Measurements from ENCODE around the gene DDR2. TPM values are rescaled to one million over a fixed set of nuclear protein-coding genes. Genes with fewer than 3 reads are reported as not detected.

Gene DDR2
- total RNA-seq, 1 donor: 384 TPM

GRCh38 chr1:162635418-162635817, 3.2 kb downstream of the DDR2 start:
- H3K4me2 ChIP-seq (ENCODE audit: insufficient read depth, low read length): peak overlapping the region; percentile 95
- no peak for TF ChIP-seq CTCF (IDR thresholded peaks at IDR 0.05; ENCODE audit: extremely low read depth, low read depth, low read length)

GRCh38 chr1:162639718-162640117, 7.5 kb downstream of the DDR2 start:
- no peak for TF ChIP-seq CTCF (IDR thresholded peaks at IDR 0.05; ENCODE audit: extremely low read depth, low read depth, low read length)
- Histone ChIP-seq H2AFZ (ENCODE audit: low read length) (no peak overlapping the region), H3K9me3 (ENCODE audit: low read depth, low read length) (no peaks in the 10 kb centered on the region), H3K36me3 (ENCODE audit: insufficient read depth, low read length) (peaks cover 8% of the 10 kb centered on the region), H3K4me3 (ENCODE audit: insufficient read depth, low read length) (no peak overlapping the region), H3K27me3 (ENCODE audit: insufficient read depth, low read length) (no peaks in the 10 kb centered on the region), H3K4me2 (ENCODE audit: insufficient read depth, low read length) (no peak overlapping the region), H3K79me2 (ENCODE audit: insufficient read depth, low read length) (peaks cover 99% of the 10 kb centered on the region), H3K27ac (ENCODE audit: low read depth, low read length) (no peak overlapping the region), H3K4me1 (ENCODE audit: insufficient read depth, low read length) (peaks cover 24% of the 10 kb centered on the region), H4K20me1 (ENCODE audit: insufficient read depth, low read length) (peaks cover 38% of the 10 kb centered on the region)
- no peak for DNase-seq (ENCODE audit: insufficient read length, low spot score, missing footprints)

More at GRCh38 chr1:162635418-162635817, 3.2 kb downstream of the DDR2 start:
- H3K27ac ChIP-seq (ENCODE audit: low read depth, low read length): peak overlapping the region; percentile 26
- H3K79me2 ChIP-seq (ENCODE audit: insufficient read depth, low read length): peaks cover 78% of the 10 kb centered on the region
- no peak overlapping the region for H2AFZ ChIP-seq (ENCODE audit: low read length)
- H3K4me1 ChIP-seq (ENCODE audit: insufficient read depth, low read length): peaks cover 41% of the 10 kb centered on the region
- DNase-seq (ENCODE audit: insufficient read length, low spot score, missing footprints): no peak
- no peaks in the 10 kb centered on the region for H3K9me3 ChIP-seq (ENCODE audit: low read depth, low read length)
- no peaks in the 10 kb centered on the region for H3K27me3 ChIP-seq (ENCODE audit: insufficient read depth, low read length)
- H3K4me3 ChIP-seq (ENCODE audit: insufficient read depth, low read length): peak overlapping the region; percentile 79
- peaks cover 8% of the 10 kb centered on the region for H3K36me3 ChIP-seq (ENCODE audit: insufficient read depth, low read length)
- H4K20me1 ChIP-seq (ENCODE audit: insufficient read depth, low read length): peaks cover 38% of the 10 kb centered on the region

- no peak for TF ChIP-seq CTCF (IDR thresholded peaks at IDR 0.05; ENCODE audit: extremely low read depth, low read depth, low read length)
- Histone ChIP-seq H3K27me3 (ENCODE audit: insufficient read depth, low read length) (no peaks in the 10 kb centered on the region), H3K36me3 (ENCODE audit: insufficient read depth, low read length) (peaks cover 8% of the 10 kb centered on the region), H3K27ac (ENCODE audit: low read depth, low read length) (no peak overlapping the region), H2AFZ (ENCODE audit: low read length) (no peak overlapping the region), H3K4me1 (ENCODE audit: insufficient read depth, low read length) (peaks cover 15% of the 10 kb centered on the region), H3K4me2 (ENCODE audit: insufficient read depth, low read length) (no peak overlapping the region), H3K9me3 (ENCODE audit: low read depth, low read length) (no peaks in the 10 kb centered on the region), H3K79me2 (ENCODE audit: insufficient read depth, low read length) (peaks cover 98% of the 10 kb centered on the region), H3K4me3 (ENCODE audit: insufficient read depth, low read length) (no peak overlapping the region), H4K20me1 (ENCODE audit: insufficient read depth, low read length) (peaks cover 37% of the 10 kb centered on the region)
- DNase-seq (ENCODE audit: insufficient read length, low spot score, missing footprints): no peak
These were observed 8.8 kb downstream of the DDR2 start for GRCh38 chr1:162641114-162641513.

GRCh38 chr1:162644986-162645314, 12.7 kb downstream of the DDR2 start:
- H3K27ac ChIP-seq (ENCODE audit: low read depth, low read length): no peak overlapping the region
- TF ChIP-seq CTCF (IDR thresholded peaks at IDR 0.05; ENCODE audit: extremely low read depth, low read depth, low read length): no peak
- H3K4me2 ChIP-seq (ENCODE audit: insufficient read depth, low read length): no peak overlapping the region
- H3K79me2 ChIP-seq (ENCODE audit: insufficient read depth, low read length): peaks cover 99% of the 10 kb centered on the region
- peaks cover 11% of the 10 kb centered on the region for H3K4me1 ChIP-seq (ENCODE audit: insufficient read depth, low read length)
- no peaks in the 10 kb centered on the region for H3K27me3 ChIP-seq (ENCODE audit: insufficient read depth, low read length)
- no peaks in the 10 kb centered on the region for H3K9me3 ChIP-seq (ENCODE audit: low read depth, low read length)
- DNase-seq (ENCODE audit: insufficient read length, low spot score, missing footprints): no peak
- peaks cover 56% of the 10 kb centered on the region for H4K20me1 ChIP-seq (ENCODE audit: insufficient read depth, low read length)
- H3K36me3 ChIP-seq (ENCODE audit: insufficient read depth, low read length): peaks cover 5% of the 10 kb centered on the region
- no peak overlapping the region for H2AFZ ChIP-seq (ENCODE audit: low read length)
- H3K4me3 ChIP-seq (ENCODE audit: insufficient read depth, low read length): no peak overlapping the region
